Amygdala (tissue), 56 donors: Measurements from ENCODE around the gene SORL1.
A peak's percentile ranks its signal among the peaks of the same experiment; 100 is the strongest.
"Not testable (repeated sequence)": the region's sequence is repeated elsewhere in the genome, so short reads cannot be mapped to it uniquely, and the experiment has no call there.

Experiments
- DNase-seq, 56 donors: peaks; one replicate each; lab custom pipeline; 2025; lab: John Stamatoyannopoulos, UW

Gene SORL1

GRCh38 chr11:121471167-121471566 is 19.1 kb downstream of the SORL1 start:
- no peak for DNase-seq

GRCh38 chr11:121472312-121472711 is 20.2 kb downstream of the SORL1 start:
- DNase-seq = no peak

DNA sequence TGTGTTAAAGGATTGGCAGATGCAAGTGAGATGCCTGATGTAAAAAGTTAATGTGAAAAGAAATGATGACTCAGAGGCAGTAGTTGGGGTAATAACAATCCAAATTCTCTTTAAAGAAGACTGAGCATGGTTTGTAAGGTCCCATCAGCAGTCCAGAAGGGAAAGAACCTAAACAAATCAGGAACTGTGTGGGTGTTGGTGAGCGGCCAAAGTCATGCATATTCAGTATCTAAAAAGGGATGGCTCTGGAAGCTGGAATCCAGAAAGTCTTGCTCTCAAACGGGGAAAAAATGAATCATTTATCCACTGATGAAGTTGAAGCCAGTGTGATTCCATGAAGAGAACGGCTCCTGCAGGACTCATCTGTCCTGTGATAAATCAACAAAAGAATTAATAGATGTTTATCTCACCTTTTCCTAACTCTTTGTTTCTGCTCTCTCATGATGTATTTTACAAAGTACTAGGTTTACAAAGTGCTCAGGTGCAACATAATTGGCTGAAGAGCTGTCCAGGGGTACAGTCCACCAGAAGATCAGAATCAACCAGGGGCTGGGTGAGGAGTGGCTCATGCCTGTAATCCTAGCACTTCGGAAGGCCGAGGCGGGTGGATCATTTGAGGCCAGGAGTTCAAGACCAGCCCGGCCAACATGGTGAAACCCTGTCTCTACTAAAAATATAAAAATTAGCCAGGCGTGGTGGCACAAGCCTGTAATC is 21.1 kb downstream of the SORL1 start:
- DNase-seq = peak in 19 of 56 donors; percentile 15 to 57 (median 37)

DNA sequence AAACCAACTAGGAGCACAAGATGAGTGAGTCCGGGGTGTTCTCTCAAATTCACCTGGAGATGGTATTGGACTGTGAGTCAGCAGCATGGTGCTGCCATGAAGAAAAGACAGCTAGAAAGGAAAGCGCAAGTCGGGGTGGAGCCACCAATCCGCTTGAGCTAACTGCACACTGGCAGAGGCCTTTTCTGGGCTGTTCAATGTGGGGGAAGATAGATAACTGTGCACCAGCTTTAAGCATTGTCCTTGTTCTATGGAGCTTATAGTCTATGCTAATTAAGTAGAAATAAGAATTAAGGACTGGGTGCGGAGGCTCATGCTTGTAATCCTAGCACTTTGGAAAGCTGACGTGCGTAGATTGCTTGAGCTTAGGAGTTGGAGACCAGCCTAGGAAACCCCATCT is 22.6 kb downstream of the SORL1 start:
- DNase-seq = no peak

DNA sequence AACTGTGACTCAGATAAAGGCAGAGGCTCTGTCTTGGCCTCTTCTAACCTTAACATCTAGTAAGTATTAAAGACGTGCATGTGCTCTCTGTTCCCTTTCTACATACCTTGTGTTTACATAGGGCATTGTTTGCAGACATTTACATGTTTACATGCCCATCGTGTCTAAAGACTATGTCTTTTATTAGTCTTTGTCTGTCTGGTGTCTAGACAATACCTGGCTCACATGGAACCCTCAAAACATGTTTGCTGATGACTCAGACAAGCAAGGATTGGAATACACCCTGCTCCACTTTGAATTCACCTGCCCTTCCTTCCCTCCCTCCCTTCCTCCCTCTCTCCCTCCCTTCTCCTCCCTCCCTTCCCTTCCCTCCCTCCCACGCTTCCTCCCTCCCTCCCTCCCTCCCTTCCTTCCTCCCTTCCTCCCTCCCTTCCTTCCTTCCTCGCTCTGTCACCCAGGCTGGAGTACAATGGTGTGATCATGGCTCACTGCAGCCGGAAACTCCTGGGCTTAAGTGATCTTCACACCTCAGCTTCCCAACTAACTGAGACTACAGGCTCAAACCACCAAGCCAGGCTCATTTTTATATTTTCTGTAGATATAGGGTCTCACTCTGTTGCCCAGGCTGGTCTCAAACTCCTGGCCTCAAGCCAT is 24.4 kb downstream of the SORL1 start:
- DNase-seq = no peak

GRCh38 chr11:121478226-121478894 is 26.2 kb downstream of the SORL1 start:
- DNase-seq = no peak

DNA sequence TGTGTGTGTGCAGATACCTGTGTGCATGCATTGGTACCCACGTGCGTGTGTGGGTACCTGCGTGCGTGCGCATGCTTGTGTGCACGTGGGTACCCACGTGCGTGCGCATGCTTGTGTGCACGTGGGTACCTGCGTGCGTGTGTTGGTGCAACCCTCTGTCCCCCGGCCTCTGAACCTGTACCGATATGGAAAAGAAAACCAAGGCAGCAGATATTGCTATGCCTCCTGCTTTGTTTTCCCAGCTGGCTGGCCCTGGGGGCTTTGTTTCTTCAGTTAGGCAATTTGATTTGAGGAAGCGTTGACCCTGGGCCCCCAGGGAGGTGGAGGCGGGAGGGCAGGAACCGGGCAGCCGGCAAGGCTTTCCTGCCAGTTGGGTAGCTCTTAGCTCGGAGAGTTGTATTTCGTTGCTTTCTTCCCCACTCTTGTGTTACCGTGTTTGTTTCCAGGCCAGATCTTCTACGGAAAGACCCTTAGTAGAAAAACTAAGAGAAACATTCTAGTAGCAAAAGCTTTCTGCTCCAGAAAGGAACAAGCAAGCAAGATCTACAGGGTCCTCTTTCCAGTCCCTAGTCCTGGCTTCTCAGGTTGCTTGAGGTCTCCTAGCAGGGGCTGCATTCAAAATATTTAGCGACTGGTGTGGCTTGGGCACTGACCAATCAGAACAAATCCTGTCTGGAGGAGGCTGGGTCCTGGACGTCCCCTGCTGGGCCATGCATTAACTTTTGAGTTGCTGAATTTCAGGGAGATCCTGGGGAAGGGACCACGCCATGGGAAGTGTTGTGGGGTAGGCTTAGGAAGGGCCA is 27.0 kb downstream of the SORL1 start:
- DNase-seq = no peak

GRCh38 chr11:121479698-121480238 is 27.7 kb downstream of the SORL1 start:
- DNase-seq = no peak

GRCh38 chr11:121481484-121482230 is 29.5 kb downstream of the SORL1 start:
- not testable (repeated sequence) for DNase-seq

DNA sequence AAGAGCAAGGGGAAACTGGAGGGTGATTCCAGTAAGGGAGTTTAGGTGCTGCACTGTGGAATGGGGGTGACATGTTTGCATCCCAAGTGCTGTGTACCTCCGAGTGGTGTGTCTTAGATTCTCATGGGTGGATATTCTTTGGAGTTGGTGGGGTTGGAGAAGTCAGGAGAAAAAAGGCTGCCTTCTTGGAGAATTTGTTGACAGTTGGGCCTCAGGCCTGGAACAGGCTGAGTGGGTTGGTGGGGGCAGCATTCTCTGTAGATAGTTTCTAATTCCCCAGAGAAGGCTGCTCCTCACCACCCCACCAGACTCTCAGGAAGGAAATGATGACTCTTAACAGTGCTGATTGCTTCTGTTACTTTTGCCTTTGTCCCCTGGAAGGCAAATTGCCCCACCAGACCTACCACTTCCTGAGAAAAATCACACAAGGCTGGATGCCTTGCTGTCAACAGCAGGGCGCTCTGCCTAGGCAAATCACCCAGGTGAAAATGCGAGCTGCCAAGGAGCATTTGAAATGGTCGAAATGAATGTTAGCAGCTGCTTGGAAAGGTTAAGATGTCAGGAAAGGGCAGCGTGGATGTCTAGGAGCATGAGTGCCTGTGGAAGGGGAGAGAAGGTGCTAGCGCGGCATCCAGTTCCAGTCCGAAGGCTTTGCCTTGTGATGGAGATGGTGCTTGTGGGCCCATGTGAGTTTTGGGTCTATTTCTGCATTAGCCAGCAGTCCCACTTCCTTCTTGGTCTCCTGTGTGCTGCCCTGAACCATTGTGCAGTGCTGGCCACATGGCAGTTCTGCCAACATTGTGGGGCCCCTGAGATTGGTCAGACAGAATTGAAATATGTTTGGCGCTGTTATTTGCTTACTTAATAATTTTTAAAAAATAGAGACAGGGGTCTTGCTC is 30.4 kb downstream of the SORL1 start:
- DNase-seq = peak in 8 of 56 donors; percentile 15 to 54 (median 32)

GRCh38 chr11:121483805-121484480 is 31.8 kb downstream of the SORL1 start:
- no peak for DNase-seq

GRCh38 chr11:121485216-121485615 is 33.1 kb downstream of the SORL1 start:
- no peak for DNase-seq

- no peak for DNase-seq
Observed at GRCh38 chr11:121486054-121486453, 33.9 kb downstream of the SORL1 start.

GRCh38 chr11:121487191-121487590 is 35.1 kb downstream of the SORL1 start:
- no peak for DNase-seq

DNA sequence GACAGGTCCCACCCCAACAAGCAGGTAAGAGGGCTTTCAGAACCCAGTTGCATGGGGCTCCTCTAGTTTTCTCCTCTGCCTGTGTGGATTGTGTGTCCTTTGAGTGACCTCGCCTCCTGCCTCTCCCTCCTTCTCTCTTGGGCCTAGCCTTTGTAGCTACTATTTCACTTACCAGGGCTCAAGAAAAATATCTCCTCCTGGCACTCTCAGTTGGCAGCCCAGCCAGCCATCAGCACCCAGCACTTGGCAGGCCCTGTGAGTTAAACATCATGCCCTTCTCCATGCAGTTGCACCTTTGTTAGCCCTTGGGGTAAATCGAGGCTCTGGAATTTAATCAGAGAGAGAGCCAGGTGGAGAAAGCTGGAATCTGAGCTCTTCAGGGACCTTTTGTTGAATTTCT is 36.1 kb downstream of the SORL1 start:
- DNase-seq = peak in 3 of 56 donors; percentile 31 to 47 (median 35)

- DNase-seq = no peak
Observed at GRCh38 chr11:121488641-121489040, 36.5 kb downstream of the SORL1 start.

GRCh38 chr11:121489823-121490222 is 37.7 kb downstream of the SORL1 start:
- no peak for DNase-seq
